Embryonic facial prominence (tissue), 1 donor: ENCODE measurements around the gene ZNF85.
"Not testable (repeated sequence)": the region's sequence is repeated elsewhere in the genome, so short reads cannot be mapped to it uniquely, and the experiment has no call there.

ENCODE experiments used
- DNase-seq: peaks from one replicate; pipeline ENCODE4 v3.0.0-alpha.2; 2016; ENCODE audit errors: extremely low spot score

Gene ZNF85

GRCh38 chr19:20923077-20923871, at the start of gene ZNF85:
ZNF85 (plus strand) TSS chr19:20923251; CDS start chr19:20923401, 150 bp downstream.
- peak; percentile 85 for DNase-seq

GRCh38 chr19:20879501-20879900, 43.5 kb upstream of the ZNF85 start:
- DNase-seq: no peak

- no peak for DNase-seq
Measured at GRCh38 chr19:20912973-20913372, 10.1 kb upstream of the ZNF85 start.

- DNase-seq: no peak
Measured at GRCh38 chr19:20925481-20925880, 2.4 kb downstream of the ZNF85 start.

GRCh38 chr19:20926796-20927195, 3.7 kb downstream of the ZNF85 start:
- DNase-seq: no peak

GRCh38 chr19:20928371-20928770, 5.3 kb downstream of the ZNF85 start:
- DNase-seq: no peak

DNA sequence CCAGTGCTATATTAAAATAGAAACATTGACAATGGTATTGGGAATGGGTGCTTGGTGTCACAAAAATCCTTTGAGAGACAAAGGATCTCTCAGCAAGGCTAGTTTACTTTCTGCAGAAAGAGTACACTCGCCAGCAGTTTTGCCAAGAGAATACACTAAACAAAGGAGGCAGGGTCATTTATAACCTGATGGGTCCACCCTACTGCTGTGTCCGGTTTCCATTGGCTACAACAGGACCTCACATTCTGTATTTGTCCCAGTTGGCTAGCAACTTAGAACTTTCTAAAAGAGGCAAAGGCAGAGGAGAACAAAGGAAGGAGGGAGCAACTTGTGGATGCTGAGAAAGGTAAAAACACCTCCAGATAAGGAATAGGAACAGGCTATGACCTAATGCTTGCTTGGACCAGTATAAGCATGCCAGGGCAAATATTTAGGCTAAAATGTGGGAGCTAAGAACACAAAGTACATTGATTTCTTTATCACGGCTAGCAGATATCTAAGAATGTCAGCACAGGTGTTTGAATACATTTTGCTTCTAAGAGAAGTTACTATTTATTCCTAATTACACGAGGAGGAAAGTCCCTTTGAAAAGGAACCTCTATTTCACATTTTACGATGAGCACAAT, 13.4 kb downstream of the ZNF85 start:
- DNase-seq: not testable (repeated sequence)

DNA sequence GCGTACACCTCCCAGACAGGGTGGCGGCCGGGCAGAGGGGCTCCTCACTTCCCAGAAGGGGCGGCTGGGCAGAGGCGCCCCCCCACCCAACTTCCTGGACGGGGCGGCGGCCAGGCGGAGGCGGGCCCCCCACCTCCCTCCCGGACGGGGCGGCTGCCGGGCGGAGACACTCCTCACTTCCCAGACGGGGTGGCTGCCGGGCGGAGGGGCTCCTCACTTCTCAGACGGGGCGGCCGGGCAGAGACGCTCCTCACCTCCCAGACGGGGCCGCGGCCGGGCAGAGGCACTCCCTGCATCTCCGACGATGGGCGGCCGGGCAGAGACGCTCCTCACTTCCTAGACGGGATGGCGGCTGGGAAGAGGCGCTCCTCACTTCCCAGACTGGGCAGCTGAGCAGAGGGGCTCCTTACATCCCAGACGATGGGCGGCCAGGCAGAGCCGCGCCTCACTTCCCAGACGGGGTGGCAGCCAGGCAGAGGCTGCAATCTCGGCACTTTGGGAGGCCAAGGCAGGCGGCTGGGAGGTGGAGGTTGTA, 29.6 kb downstream of the ZNF85 start:
- DNase-seq: not testable (repeated sequence)

- DNase-seq: no peak
Measured at GRCh38 chr19:20964798-20965197, 41.7 kb downstream of the ZNF85 start.

DNA sequence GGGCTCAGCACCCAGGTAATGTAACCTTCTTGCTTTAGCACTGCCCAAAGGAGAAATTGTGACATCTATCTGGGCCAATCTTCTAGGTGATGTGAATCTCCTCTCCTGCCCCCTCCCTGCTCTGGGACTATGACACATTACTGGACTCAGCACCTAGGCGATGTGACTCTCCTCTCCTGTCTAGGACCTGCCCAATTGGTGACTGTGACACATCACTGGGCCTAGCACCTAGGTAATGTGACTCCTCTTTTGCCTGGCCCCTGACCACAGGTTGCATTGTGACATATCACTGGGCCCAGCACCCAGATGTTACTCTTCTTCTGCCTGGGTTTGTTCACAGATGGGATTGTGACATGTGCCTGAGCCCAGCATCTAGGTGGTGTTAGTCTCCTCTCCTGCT, 45.0 kb downstream of the ZNF85 start:
- no peak for DNase-seq

GRCh38 chr19:20969498-20969897, 46.4 kb downstream of the ZNF85 start:
- no peak for DNase-seq

- no peak for DNase-seq
Measured at GRCh38 chr19:20969898-20970297, 46.8 kb downstream of the ZNF85 start.

DNA sequence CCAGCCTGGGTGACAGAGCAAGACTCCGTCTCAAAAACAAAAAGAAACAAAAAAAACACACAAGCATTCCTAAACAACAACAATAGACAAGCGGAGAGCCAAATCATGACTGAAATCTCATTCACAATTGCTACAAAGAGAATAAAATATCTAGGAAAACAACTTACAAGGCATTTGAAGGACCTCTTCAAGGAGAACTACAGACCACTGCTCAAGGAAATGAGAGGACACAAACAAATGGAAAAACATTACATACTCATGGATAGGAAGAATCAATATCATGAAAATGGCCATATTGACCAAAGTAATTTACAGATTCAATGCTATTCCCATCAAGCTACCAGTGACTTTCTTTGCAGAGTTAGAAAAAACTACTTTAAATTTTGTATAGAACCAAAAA, 69.7 kb downstream of the ZNF85 start:
- not testable (repeated sequence) for DNase-seq

GRCh38 chr19:20999731-21000352, 76.8 kb downstream of the ZNF85 start:
- DNase-seq: peak; percentile 94
